Heart left ventricle (tissue), 13 donors: Measurements from ENCODE around the gene FZR1.

Experiments
- POLR2A ChIP-seq, 2 donors: fragments of 450-650 bp; IDR thresholded peaks; one replicate each; pipeline ENCODE4 v1.6.1; 2017; ENCODE audit warnings: antibody characterized with exemption in 2 of 2, mild to moderate bottlenecking in 2 of 2, moderate library complexity in 2 of 2
- TF ChIP-seq, protein P1 (sequence below), 12 donors: fragments of 200-600 bp; sonication (generic) in 4 of 12; IDR thresholded peaks; one replicate each; pipeline versions ENCODE4 v1.5.0 to v1.8.0; 2018 to 2022; ENCODE audit warnings: antibody characterized with exemption in 12 of 12, mild to moderate bottlenecking in 5 of 12
- donor health status: ischemic (EF 13 %, LVEDD 7.1; RV severe dilation, severe dysfunction).
- donor health status: DM: no; HTN: yes; CAD: no.
- donor health status: DM: no; HTN: no; CAD: no.
- donor health status: ischemic (EF 25% LVEDD 6.9; RV normal size, moderate dysfunction).
- donor health status: ischemic (EF 25% LVEDD 5.7; RV mildly dilated, moderate dysfunction).
- donor health status: ischemic (EF 35%, LVEDD 5.7; RV mildly dilated, moderate dysfunction).
- donor health status: nonischemic (EF 11% LVEDD 7.7; RV severe dilation, severe dysfunction).
- donor health status: DM: yes; HTN: yes; CAD: no.
- donor health status: PGD.
- donor health status: ischemic (EF 29% LVEDD 5.4; RV normal size, mild dysfunction).
- donor health status: nonischemic (EF 23%, LVEDD 6.1; RV moderate dilation, normal function).

- TF ChIP-seq, protein P1, sequence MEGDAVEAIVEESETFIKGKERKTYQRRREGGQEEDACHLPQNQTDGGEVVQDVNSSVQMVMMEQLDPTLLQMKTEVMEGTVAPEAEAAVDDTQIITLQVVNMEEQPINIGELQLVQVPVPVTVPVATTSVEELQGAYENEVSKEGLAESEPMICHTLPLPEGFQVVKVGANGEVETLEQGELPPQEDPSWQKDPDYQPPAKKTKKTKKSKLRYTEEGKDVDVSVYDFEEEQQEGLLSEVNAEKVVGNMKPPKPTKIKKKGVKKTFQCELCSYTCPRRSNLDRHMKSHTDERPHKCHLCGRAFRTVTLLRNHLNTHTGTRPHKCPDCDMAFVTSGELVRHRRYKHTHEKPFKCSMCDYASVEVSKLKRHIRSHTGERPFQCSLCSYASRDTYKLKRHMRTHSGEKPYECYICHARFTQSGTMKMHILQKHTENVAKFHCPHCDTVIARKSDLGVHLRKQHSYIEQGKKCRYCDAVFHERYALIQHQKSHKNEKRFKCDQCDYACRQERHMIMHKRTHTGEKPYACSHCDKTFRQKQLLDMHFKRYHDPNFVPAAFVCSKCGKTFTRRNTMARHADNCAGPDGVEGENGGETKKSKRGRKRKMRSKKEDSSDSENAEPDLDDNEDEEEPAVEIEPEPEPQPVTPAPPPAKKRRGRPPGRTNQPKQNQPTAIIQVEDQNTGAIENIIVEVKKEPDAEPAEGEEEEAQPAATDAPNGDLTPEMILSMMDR (IDR thresholded peaks at IDR 0.05) = no peak
- TF ChIP-seq POLR2A (IDR thresholded peaks at IDR 0.05) = no peak
Measured at GRCh38 chr19:3565139-3565538, 59.0 kb downstream of the FZR1 start.
